Stimulated activated CD8-positive, alpha-beta memory T cell treated with anti-CD3 and anti-CD28 coated beads, Interleukin-15, amount 100 ng/mL, for 24 hours (primary cell): ENCODE data around the gene OR51B5.
"Not testable (repeated sequence)": the region's sequence is repeated elsewhere in the genome, so short reads cannot be mapped to it uniquely, and the experiment has no call there.

Source experiments
- DNase-seq: peaks from one replicate; pipeline ENCODE4 v3.0.0-alpha.2; 2020; ENCODE audit warnings: low read depth

OR51B5 gene

GRCh38 chr11:5335170-5335569 lies 8.2 kb downstream of the OR51B5 start:
- DNase-seq = no peak

GRCh38 chr11:5324197-5324596 lies 19.1 kb downstream of the OR51B5 start, which contains the start of gene OR51B2:
TSS of gene OR51B2 (minus strand) at chr11:5324297. CDS start at chr11:5324297, 0 bp downstream.
- DNase-seq = no peak

GRCh38 chr11:5317292-5317691 lies 26.0 kb downstream of the OR51B5 start:
- no peak for DNase-seq

GRCh38 chr11:5313326-5314023 lies 29.8 kb downstream of the OR51B5 start:
- not testable (repeated sequence) for DNase-seq

GRCh38 chr11:5310423-5310822 lies 32.9 kb downstream of the OR51B5 start:
- no peak for DNase-seq

DNA sequence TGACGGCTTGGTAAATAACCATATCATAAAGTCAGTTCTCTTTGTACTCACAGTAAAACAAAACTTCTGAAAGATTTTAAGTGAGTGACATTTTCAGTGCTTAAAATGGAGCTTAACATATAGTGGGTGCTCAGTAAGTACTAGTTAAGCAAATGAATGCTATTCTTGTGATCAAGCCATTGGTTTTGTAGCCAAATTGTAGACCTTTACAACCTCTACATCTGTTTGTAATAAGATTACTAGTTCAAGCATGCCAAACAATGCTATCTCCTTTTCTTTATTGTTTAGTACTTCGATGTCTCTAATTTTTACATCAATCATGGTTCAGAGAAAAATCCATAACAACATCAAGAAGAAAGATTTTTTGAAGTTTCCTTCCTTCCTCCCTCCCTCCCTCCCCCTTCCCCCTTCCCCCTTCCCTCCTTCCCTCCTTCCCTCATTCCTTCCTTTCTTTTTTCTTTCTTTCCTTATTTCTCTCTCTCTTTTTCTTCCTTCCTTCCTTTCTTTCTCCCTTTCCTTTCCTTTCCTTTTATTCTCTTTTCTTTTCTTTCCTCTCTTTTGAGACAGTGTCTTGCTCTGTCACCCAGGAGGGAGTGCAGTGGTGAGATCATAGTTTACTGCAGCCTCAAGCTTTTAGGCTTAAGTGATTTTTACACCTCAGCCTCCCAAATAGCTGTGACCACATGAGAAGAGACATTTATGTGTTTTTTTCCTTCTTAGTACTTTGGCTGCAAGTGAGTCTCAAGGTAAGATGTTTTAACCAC lies 35.9 kb downstream of the OR51B5 start:
- no peak for DNase-seq

GRCh38 chr11:5304046-5304445 lies 39.3 kb downstream of the OR51B5 start:
- DNase-seq = no peak

DNA sequence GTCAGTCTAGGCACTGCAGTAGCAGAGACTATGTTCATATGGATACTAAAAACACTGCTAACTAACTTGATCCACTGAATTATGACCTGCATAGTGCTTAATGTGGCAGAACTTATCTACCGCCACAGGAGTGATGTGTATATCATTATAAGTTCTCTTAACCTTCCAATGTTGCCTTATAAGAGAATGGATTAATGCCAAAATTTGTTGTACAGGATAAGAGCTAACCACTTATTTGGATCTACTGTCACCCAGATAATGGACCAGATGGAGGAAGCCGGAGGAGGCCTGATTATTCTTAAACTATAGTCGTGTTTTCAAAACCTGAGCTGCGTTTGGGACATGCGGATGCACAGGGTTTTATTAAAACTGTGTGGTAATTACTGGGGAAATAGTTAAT lies 39.7 kb downstream of the OR51B5 start:
- no peak for DNase-seq

GRCh38 chr11:5301846-5302245 lies 41.5 kb downstream of the OR51B5 start, which contains the start of gene OR51B4:
TSS of gene OR51B4 (minus strand) at chr11:5301946. CDS start at chr11:5301946, 0 bp downstream.
- DNase-seq = no peak

GRCh38 chr11:5300251-5300650 lies 43.1 kb downstream of the OR51B5 start:
- DNase-seq = no peak

GRCh38 chr11:5298451-5298850 lies 44.9 kb downstream of the OR51B5 start:
- no peak for DNase-seq

DNA sequence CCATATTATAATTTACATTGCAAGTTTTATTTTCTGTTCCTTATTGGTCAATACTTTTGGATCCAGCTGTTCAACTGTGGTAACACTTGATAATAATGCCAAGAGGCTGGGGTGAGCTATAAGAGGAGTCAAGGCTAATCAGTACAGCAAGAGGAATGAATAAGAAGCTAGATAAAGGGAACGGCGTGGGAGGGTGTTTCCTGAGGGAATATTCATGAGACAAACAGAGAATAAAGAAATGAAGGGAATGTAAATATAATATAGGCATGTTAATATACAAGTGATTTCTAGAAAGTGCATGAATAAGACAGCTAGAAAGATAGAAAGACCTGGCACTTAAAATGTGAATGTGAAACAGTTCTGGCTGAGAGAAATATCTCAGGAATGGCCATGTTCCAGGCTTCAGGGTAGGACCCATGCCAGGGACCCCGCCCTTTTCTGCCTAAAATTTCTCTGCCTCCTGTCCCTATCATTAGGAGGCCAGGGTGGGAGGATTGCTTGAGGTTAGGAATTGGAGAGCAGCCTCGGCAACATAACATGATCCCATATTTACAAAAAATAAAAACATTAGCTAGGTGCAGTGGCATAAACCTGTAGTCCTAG lies 45.5 kb downstream of the OR51B5 start:
- DNase-seq = no peak

DNA sequence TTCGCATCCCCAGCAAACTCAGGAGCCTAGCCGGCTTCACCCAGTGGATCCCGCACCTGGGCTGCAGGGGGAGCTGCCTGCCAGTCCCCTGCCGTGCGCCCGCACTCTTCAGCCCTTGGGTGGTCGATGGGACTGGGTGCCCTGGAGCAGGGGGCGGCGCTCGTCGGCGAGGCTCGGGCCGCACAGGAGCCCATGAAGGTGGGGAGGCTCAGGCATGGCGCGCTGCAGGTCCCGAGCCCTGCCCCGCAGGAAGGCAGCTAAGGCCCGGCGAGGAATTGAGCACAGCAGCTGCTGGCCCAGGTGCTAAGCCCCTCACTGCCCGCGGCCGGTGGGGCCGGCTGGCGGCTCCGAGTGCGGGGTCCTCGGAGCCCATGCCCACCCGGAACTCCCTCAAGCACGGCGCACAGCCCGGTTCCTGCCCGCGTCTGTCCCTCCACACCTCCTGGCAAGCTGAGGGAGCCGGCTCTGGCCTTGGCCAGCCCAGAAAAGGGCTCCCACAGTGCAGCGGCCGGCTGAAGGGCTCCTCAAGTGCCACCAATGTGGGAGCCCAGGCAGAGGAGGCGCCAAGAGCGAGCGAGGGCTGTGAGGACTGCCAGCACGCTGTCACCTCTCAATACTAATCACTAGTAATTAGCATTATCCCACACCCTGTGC lies 48.9 kb downstream of the OR51B5 start:
- not testable (repeated sequence) for DNase-seq

- no peak for DNase-seq
Observed at GRCh38 chr11:5293028-5293427, 50.3 kb downstream of the OR51B5 start.
